Esophagus squamous epithelium (tissue), 5 donors: ENCODE data around the gene ARFIP1. TPM values are rescaled to one million over a fixed set of nuclear protein-coding genes. Genes with fewer than 3 reads are reported as not detected.

ENCODE experiments used
- DNase-seq: peaks from one replicate; lab custom pipeline; 2025; lab: John Stamatoyannopoulos, UW
- H3K27ac ChIP-seq, 4 donors: fragments of 200-600 bp; sonication (generic); one replicate each; pipeline ENCODE4 v1.5.1; 2016 to 2019; ENCODE audit warnings: mild to moderate bottlenecking in 1 of 4
- H3K27me3 ChIP-seq, 4 donors: fragments of 200-600 bp; sonication (generic); 1 replicate in 3 of 4; 2 replicates in 1 of 4; pipeline versions ENCODE4 v1.5.1 to v1.6.0; 2017 to 2021; ENCODE audit warnings: antibody characterized with exemption in 1 of 4
- H3K36me3 ChIP-seq, 3 donors: fragments of 200-600 bp; sonication (generic); one replicate each; pipeline ENCODE4 v1.5.1; 2016 to 2019
- H3K4me1 ChIP-seq, 3 donors: fragments of 200-600 bp; sonication (generic); one replicate each; pipeline ENCODE4 v1.5.1; 2017 to 2019
- H3K4me3 ChIP-seq, 4 donors: fragments of 200-600 bp; sonication (generic); 1 replicate in 3 of 4; 2 replicates in 1 of 4; pipeline ENCODE4 v1.5.1; 2016 to 2019; ENCODE audit warnings: mild to moderate bottlenecking in 2 of 4, moderate library complexity in 1 of 4
- H3K9me3 ChIP-seq, 3 donors: fragments of 200-600 bp; sonication (generic); one replicate each; pipeline ENCODE4 v1.5.1; 2016 to 2019
- CTCF ChIP-seq, 6 experiments: fragments of 450-650 bp in 4 of 6; fragments of 200-600 bp in 2 of 6; sonication (generic) in 2 of 6; IDR thresholded peaks; one replicate each; pipeline ENCODE4 v1.5.1; 2016 to 2019; ENCODE audit warnings: antibody characterized with exemption in 6 of 6, mild to moderate bottlenecking in 4 of 6, moderate library complexity in 4 of 6
- POLR2A ChIP-seq, 4 donors: fragments of 450-650 bp; IDR thresholded peaks; one replicate each; pipeline ENCODE4 v1.6.1; 2017; ENCODE audit warnings: antibody characterized with exemption in 4 of 4, mild to moderate bottlenecking in 4 of 4, moderate library complexity in 3 of 4
- WGBS, 2 donors: methylation state at CpG; one replicate each; pipeline ENCODE4 v1.1.5; 2018; 5-methylcytosine and 5-hydroxymethylcytosine counted together
- intact Hi-C: fragments of 100-400 bp; cut with DNase I; formaldehyde crosslinking; loops from one replicate; pipeline ENCODE4 v1.15.0; 2022
- total RNA-seq, 4 donors: library from RNA; depleted of rRNA; stranded (reverse); fragments of >200 nt; gene quantifications; one replicate each; pipeline ENCODE4 v1.1.0, GENCODE V29; 2016
- donor health status: DM: yes; HTN: yes; CAD: no.

The ARFIP1 gene
- total RNA-seq, 4 donors from 2014 or later = 21.7 to 34.3 (median 28.0) TPM

GRCh38 chr4:152820073-152820472 lies 40.3 kb downstream of the ARFIP1 start:
- TF ChIP-seq POLR2A (IDR thresholded peaks at IDR 0.05) (no peak), CTCF (IDR thresholded peaks at IDR 0.05) (no peak)
- intact Hi-C loops = no loop called here
- WGBS, 2 donors = 90 to 100% methylated on average over 2 of the region's 2 CpGs
- H3K36me3 ChIP-seq = peaks cover 0 to 26% (median 0%) of the 10 kb centered on the region in 3 donors
- no peak overlapping the region for H3K27ac ChIP-seq
- DNase-seq = no peak
- H3K27me3 ChIP-seq = no peaks in the 10 kb centered on the region
- H3K9me3 ChIP-seq = no peaks in the 10 kb centered on the region
- no peak overlapping the region for H3K4me3 ChIP-seq
- peaks cover 0 to 7% (median 0%) of the 10 kb centered on the region in 3 donors for H3K4me1 ChIP-seq

GRCh38 chr4:152822323-152822722 lies 42.6 kb downstream of the ARFIP1 start:
- TF ChIP-seq POLR2A (IDR thresholded peaks at IDR 0.05) = no peak
- no peak for TF ChIP-seq CTCF (IDR thresholded peaks at IDR 0.05)
- intact Hi-C loops = no loop called here
- Histone ChIP-seq H3K4me3 (no peak overlapping the region), H3K27me3 (no peaks in the 10 kb centered on the region), H3K27ac (no peak overlapping the region), H3K9me3 (no peaks in the 10 kb centered on the region), H3K4me1 (peaks cover 0 to 3% (median 0%) of the 10 kb centered on the region in 3 donors), H3K36me3 (peaks cover 0 to 26% (median 0%) of the 10 kb centered on the region in 3 donors)
- WGBS, 2 donors = 81 to 100% methylated on average over 1 of the region's 1 CpG
- no peak for DNase-seq

GRCh38 chr4:152824561-152824960 lies 44.8 kb downstream of the ARFIP1 start:
- no peak for DNase-seq
- Histone ChIP-seq H3K9me3 (no peaks in the 10 kb centered on the region), H3K36me3 (peaks cover 0 to 17% (median 0%) of the 10 kb centered on the region in 3 donors), H3K4me3 (no peak overlapping the region), H3K4me1 (no peaks in the 10 kb centered on the region), H3K27me3 (no peaks in the 10 kb centered on the region), H3K27ac (no peak overlapping the region)
- TF ChIP-seq CTCF (IDR thresholded peaks at IDR 0.05) (no peak), POLR2A (IDR thresholded peaks at IDR 0.05) (no peak)
- WGBS, 2 donors = 100% methylated on average over 2 of the region's 2 CpGs
- intact Hi-C loops = no loop called here

- Histone ChIP-seq H3K27me3 (no peaks in the 10 kb centered on the region), H3K9me3 (no peaks in the 10 kb centered on the region), H3K4me3 (no peak overlapping the region), H3K36me3 (peaks cover 0 to 10% (median 0%) of the 10 kb centered on the region in 3 donors), H3K4me1 (no peaks in the 10 kb centered on the region), H3K27ac (no peak overlapping the region)
- intact Hi-C loops = no loop called here
- TF ChIP-seq POLR2A (IDR thresholded peaks at IDR 0.05) (no peak), CTCF (IDR thresholded peaks at IDR 0.05) (no peak)
- no peak for DNase-seq
These were observed 45.6 kb downstream of the ARFIP1 start for GRCh38 chr4:152825336-152825735.

- Histone ChIP-seq H3K36me3 (peaks cover 0 to 23% (median 0%) of the 10 kb centered on the region in 3 donors), H3K27me3 (no peaks in the 10 kb centered on the region), H3K9me3 (no peaks in the 10 kb centered on the region), H3K27ac (no peak overlapping the region), H3K4me1 (no peaks in the 10 kb centered on the region), H3K4me3 (no peak overlapping the region)
- TF ChIP-seq CTCF (IDR thresholded peaks at IDR 0.05) (no peak), POLR2A (IDR thresholded peaks at IDR 0.05) (no peak)
- intact Hi-C loops = no loop called here
- 92 to 100% methylated on average over 1 of the region's 1 CpG for WGBS, 2 donors
- DNase-seq = no peak
These were observed 48.4 kb downstream of the ARFIP1 start for GRCh38 chr4:152828122-152828521.
